Suprapubic skin (tissue), 2 donors: ENCODE measurements around the gene CTNNA1.

Experiments
- EP300 ChIP-seq: sonication (generic); formaldehyde crosslinking; IDR thresholded peaks from one replicate; pipeline ENCODE4 v1.6.1; 2017; ENCODE audit warnings: antibody characterized with exemption
- POLR2A ChIP-seq, 2 donors: fragments of 450-650 bp; IDR thresholded peaks; one replicate each; pipeline ENCODE4 v1.6.1; 2017; ENCODE audit warnings: antibody characterized with exemption in 2 of 2, mild to moderate bottlenecking in 2 of 2, moderate library complexity in 2 of 2

DNA sequence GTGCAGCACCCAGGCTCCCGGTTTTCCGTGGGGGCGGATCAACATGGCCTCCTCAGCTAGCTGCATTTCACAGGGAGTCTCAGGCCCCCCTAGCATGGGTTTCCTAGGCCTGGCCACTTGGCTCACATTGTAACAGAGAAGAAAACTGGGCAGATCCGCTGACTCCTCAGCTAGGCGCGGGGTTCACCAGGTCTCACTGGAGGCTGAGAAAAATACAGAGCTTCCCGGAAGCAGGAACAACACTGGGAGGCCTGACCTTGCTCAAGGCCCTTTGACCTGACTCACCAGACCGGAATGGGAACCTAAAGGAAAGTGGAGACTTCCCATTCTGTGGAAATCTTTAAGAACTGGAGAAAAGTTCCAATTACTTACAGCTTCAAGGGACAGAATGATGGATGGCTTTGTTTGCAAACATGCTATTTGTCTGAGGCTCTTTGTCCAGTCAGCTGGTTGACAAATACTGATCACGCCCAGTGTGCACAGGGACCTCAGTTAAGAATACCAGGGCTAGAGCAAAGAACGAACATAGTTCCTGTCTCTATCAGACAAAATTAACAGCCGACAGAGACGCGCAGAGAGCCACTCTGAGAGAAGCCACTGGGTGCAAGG lies 210.6 kb downstream of the CTNNA1 start:
- TF ChIP-seq POLR2A (IDR thresholded peaks at IDR 0.05): no peak
- no peak for TF ChIP-seq EP300
